CD4-positive, alpha-beta T cell treated with Interferon alpha-2 for 1 hour (primary cell): ENCODE results near the gene WARS2.

Experiments
- DNase-seq, 2 donors: peaks; one replicate each; pipeline ENCODE4 v3.0.0-alpha.2; 2020 to 2022

Gene WARS2

GRCh38 chr1:118982266-118982665 is 158.2 kb downstream of the WARS2 start:
- no peak for DNase-seq

GRCh38 chr1:118981436-118981835 is 159.0 kb downstream of the WARS2 start:
- no peak for DNase-seq
